Panc1 (cell line): ENCODE measurements around the gene LYSMD2.

Experiments
- CTCF ChIP-seq: fragments of 450-650 bp; IDR thresholded peaks from 2 replicates; pipeline ENCODE4 v1.5.1; 2017; ENCODE audit warnings: mild to moderate bottlenecking
- POLR2AphosphoS5 ChIP-seq: IDR thresholded peaks from 2 replicates; pipeline ENCODE4 v1.6.1; 2012; ENCODE audit warnings: mild to moderate bottlenecking, low read depth, low read length, moderate library complexity

GRCh38 chr15:51735228-51736010, 2.0 kb downstream of the LYSMD2 start:
- TF ChIP-seq CTCF (peak; percentile 43), POLR2AphosphoS5 (no peak)
